HG02588 (cell line): Measurements from ENCODE around the gene PCDHGC5.

Experiments
- ATAC-seq: cut with Tn5 transposase; IDR thresholded peaks from one replicate; pipeline ENCODE4 v1.9.1; 2021; ENCODE audit warnings: mild to moderate bottlenecking, moderate library complexity; ENCODE audit not compliant: unreplicated experiment

PCDHGC5 gene

GRCh38 chr5:141528291-141528984 is 39.6 kb downstream of the PCDHGC5 start:
- ATAC-seq, result no peak

GRCh38 chr5:141529002-141529401 is 40.1 kb downstream of the PCDHGC5 start:
- peak; percentile 52 for ATAC-seq

DNA sequence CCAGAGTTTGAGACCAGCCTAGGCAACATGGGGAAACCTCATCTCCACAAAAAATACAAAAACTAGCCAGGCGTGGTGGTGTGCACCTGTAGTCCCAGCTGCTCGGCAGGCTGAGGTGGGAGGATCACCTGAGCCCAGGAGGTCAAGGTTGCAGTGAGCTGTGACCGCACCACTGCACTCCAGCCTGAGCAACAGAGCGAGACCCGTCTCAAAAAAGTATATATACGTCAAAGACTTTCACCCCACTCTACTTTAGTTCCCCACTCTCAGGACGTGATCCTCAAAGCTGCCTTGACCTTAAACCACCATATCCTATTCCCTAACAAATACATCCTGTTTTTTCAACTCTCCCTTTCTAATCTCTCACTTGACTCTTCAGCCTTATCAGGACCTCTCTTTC is 41.0 kb downstream of the PCDHGC5 start:
- ATAC-seq, result no peak

DNA sequence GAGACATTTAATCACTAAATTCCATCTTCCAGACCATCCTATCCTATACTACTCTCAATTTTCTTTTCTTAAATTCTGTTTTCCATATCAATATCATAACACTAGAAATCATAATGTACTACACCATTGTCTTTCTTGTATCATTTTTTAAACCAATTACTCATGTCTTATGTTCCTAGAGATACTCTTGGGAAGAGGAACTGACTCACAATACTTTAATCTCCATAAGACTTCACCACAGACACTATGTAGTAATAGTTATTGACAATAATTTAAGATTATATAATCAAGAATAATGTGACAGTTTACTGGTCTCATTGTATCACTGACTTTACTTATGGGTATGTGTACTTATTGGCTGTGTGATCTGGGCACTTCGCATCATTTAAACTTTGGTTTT is 43.8 kb downstream of the PCDHGC5 start:
- ATAC-seq, result no peak

- ATAC-seq, result no peak
Observed at GRCh38 chr5:141533897-141534296, 45.0 kb downstream of the PCDHGC5 start.

GRCh38 chr5:141534492-141535213 is 45.8 kb downstream of the PCDHGC5 start:
- ATAC-seq, result no peak
